HG03175 (cell line): ENCODE data around the gene ADGRD2.

Source experiments
- ATAC-seq: cut with Tn5 transposase; IDR thresholded peaks from one replicate; pipeline ENCODE4 v1.9.1; 2021; ENCODE audit warnings: mild to moderate bottlenecking, moderate library complexity; ENCODE audit not compliant: unreplicated experiment

ADGRD2 gene

DNA sequence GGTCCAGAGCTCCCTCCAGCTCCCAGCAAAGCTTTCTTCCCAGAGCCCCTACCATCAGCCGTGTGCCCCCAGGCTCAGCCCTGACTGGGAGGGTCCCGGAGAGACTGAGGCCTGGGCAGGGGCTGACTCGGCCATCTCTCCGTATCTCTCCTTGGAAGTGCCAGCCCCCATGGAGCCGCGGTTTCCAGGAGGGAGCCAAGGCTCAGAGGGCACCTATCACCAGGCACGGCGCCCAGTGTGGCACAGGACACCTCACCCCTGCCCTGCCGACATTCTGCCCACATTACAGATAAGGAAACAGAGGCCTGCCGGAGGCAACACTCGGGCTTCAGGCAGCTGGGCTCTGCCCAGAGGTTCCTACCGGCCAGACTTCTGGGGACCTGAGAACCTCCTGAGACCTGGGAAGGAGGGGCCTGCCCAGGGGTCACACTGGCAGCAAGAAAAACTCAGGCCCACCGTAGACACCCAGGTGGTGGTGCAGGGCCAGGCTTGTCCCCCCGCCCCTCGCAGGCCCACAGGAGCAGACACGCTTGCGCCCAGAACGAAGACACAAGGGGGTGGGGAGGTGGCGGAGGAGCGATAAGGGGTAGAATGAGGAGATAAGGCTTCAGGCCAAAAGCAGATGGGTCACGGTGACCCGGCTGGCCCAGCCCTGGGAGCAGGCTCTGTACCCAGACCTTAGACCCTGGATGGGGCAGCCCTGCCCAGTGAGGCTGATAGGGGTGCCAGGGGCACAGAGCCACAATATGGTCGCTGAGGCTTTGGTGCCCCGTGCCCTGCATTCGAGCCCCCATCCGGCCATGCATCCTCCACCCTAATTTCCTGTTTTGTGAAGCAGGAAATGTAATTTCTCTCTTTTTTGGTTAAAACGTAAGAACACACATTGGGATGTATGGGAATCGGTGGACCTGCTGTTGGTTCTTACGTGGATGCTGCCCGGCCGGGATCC is 45.1 kb downstream of the ADGRD2 start:
- no peak for ATAC-seq

DNA sequence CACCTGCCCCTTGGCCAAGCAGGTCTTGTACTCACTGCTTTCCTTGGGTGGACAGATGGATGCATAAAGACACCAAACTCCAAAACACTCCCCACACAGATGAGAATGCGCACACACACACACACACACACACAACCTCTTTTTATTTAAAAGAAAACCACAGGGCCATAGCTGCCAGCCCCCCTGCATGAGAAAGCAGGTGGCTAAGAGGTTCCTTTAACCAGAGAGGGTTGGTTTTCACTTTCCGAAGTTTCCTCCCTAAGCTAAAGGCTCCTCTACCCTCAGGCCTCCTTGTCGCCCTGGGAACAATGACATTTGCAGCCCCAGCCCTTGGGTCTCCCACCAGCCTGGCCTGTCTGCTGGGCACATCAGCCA is 45.8 kb downstream of the ADGRD2 start:
- ATAC-seq, result no peak

DNA sequence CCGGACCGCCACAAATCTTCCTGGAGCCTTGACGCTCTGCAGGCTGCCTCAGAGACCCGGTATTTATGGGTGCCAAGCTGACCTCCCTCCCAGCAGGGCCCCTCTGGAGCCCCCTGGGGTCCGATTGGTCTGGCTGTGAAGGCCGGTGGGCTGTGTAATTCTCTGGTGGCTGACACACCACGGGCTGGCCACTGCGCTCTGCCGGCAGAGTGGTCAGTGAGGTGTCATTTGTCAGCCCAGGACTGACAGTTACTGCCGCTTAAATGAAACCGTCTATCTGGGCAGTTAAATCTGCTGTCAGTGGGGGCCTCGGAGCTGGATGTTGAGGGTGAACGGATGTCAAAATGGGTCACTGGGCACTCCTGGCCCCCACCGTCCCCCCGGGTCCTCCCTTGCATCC is 46.2 kb downstream of the ADGRD2 start:
- no peak for ATAC-seq

DNA sequence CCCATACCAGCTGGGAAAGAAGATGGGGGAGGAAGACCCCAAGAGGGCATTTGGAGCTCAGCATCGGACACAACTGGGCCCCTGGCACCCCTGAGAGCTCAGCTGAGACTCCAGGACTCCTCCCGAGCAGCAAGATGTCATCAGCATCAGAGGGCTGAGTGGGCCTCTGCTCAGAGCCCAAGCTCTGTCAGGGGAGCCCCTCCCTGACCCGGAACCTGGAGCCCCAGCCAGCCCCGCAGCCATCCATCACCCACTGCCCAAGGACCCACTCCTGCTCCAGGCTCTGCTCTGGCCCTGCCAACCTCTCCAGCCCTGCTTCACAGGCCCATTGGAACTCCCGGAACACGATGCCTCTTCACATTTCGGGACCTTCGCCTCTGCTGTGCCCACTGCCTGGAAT is 47.2 kb downstream of the ADGRD2 start:
- no peak for ATAC-seq

DNA sequence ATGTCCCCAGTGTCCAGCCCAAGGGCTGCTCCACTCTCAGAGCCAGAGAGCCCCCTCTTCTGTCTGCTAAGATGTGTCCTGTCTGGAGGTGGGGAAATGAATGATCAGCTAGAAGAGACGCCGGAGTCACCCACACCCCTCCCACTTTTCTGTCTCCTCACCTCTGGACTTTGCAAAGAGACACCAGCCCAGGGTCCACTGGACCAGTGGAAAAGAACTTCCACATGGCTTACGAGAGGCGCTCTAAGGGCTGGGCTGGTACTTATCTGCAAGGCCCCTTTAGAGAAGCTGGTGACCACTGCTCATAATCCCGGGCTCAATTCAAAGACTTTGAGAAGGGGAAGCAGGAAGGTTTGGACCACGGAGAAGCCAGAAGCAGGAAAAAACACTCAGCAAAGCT is 47.8 kb downstream of the ADGRD2 start:
- ATAC-seq, result no peak

DNA sequence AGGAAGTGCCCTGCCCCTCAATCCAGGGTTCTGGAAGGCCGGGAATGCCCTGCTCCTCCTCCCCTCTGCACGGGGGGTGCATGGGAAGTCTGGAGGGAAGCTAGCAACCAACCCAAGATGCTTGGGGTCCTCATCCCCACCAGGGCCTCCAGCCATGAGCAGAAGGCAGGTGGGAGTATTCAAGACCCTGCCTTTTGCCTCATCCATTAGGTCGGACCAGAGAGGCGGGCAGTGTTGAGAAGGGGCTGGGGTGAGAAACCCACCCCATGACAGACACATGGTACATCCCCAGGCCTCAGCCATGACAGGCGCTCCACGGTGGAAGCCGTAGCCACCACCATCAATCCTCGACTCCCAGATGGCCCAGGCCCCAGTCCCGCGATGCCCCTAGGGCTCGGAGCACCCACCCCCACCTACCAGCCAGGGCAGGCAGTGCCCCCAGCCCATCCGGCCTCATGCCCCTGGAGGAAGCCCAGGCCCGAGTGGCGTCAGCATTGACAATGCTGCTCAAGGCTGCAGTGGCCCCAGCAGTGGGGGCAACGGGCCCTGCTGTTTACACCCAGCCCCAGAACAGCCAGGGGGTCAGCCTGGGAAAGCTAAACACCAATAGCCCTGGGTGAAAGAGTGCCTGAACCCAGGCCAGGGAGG is 48.4 kb downstream of the ADGRD2 start:
- no peak for ATAC-seq

DNA sequence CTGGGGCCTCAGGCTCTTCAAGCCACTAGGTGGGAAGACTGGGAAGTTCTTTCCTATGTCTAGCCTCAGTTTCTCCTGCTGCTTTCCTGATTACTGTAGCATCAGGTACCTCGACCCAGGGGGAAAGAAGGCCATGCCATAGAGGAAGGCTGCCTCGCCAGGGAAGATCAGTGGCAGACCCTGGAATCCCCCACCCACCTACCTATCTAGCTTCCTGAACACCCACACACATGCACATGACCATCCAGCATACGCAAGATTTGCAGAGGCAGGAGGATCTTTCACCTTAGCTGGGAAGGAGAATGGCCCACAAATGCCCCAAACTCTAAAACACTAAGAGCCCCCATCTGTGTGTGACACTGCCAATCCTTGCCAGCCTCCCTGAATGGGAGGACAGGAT is 49.0 kb downstream of the ADGRD2 start:
- ATAC-seq, result no peak

DNA sequence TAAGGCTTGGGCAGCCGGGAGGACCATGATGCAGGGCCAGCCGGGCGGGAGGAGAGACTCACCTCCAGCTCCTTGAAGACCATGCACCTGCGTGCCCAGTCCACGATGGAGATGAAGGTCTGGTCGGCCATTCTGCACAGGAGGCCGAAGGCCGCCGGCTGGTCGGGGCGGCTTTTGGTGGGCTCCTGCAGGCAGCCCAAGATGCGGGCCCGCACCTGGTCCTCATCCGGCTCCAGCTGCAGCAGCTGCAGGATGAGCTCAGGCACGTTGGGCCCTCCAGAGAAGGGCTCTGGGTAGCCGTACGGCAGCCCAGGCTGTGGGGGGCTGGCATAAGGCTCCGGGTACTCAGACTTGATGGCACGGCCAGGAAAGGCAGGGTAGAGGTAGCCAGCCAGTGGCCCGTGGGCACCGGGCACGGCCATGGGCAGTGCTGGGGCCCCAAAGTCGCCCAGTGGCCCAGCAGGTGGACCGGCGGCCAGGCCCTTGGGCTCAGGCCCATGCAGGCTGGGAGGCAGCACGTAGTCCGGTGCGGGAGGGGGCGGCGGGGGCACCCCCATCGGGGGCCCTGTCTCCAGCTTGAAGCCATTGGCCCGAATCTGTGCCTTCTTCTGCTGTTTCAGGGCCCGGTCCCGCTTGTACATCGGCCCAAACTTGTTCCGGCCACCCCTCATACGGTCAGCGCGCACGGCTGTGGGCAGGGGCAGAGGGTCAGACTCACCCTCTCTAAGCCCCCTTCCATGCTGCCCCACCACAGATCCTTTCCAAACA is 50.0 kb downstream of the ADGRD2 start:
- no peak for ATAC-seq

DNA sequence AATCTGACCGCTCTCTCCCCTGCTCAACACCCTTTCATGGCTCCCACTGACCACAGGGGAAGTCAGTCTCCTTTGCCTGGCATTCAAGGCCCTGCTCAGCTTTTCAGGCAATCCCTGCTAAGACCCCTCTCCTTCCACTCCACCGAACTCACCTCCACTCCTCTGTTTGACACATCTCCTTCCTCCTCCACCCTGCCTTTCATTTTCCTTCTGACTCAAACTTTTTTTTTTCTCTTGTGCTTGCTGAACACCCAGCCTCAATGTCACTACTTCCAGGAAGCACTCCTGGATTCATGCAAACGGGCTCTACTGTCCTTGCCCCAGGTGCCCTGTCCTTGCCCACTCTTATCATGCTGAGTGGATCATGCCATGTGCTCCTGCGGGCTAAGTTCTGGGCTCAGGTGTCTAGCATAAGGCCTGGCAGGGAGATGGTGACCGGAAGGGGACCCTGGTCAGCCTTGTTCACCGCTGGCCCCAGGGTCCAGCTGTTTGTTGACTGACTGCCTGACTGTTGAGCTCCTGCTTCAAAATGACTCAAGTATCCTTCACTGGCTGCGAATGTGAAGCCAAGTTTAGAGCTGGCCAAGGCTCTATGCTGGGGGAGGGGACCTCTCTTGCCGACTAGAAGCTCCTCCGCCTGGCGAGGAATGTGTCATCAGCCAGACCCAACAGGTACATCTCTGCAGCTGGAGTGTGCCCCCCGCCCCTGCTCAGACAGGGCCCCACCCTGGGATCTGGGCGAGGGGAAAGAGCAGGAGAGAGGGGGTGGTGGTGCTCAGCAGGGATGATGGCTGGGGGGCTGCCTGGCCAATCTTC is 50.8 kb downstream of the ADGRD2 start:
- no peak for ATAC-seq

DNA sequence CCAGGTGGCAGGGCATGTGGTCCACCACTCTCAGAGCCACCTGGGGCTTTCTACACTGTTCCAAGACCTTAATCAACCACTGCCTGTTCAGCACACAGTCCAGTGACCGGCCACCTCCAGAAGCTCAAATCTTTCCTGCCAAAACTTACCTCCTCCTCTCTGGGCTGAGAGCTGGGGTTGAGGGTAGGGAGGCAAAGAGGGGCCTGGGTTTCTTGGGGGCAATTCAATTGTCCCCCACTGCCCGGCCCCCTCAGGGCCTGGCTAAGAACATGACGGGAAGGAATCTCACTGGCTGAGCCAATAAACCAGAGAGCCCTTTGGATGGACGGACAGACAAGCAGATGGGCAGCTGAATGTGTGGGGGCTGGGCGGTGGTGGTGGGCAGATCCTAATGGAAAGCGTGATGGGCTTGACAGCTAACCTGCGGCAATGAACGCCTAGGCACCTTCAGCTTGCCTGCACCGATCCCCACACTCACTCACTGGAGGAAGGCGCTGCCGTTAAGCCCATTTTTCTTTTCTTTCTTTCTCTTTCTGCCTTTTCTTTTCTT is 51.6 kb downstream of the ADGRD2 start:
- no peak for ATAC-seq

DNA sequence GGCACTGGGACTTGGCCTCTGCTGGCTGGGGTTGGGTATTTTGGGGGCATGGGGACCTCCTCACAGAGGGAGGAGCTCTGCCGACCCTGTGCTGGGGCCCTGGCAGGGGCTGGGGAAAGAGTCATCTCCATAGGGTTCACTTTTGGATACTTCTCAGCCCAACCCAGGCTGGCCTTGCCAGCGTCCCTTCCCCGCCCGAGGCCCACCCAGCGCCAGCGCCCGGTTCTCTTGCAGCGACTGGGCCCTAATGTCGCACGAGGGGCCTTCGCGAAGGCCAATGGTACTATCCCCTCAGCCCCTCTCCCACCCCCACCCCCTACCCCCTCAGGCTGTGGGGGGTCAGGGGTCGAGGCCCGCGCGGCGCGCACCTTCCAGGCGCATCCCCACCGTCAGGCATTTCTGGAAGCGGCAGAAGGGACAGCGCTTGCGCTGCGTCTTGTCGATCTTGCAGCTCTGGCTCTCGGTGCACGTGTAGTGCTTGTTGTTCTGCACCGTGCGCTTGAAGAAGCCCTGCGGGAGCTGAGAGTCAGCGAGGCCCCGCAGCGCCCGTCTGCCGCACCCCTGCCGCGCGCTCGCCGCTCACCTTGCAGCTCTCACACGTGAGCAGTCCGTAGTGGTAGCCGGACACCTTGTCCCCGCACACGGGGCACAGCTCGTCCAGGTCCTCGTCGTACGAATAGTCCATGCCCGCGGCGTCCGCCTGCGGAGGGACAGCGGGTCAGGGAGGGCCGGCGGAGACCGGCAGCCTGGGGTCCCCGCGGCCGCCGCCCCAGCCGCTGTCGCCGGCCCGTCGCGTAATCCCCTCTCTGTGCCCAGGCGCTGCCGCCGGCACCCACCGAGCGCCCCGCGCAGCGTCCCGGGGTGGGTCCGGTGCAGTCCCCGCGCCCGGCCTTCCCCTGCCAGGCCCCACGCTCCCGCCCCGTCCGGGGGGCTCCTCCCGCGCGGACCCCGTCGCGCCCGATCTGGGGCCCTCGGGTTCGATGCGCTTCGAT is 52.8 kb downstream of the ADGRD2 start:
- no peak for ATAC-seq

DNA sequence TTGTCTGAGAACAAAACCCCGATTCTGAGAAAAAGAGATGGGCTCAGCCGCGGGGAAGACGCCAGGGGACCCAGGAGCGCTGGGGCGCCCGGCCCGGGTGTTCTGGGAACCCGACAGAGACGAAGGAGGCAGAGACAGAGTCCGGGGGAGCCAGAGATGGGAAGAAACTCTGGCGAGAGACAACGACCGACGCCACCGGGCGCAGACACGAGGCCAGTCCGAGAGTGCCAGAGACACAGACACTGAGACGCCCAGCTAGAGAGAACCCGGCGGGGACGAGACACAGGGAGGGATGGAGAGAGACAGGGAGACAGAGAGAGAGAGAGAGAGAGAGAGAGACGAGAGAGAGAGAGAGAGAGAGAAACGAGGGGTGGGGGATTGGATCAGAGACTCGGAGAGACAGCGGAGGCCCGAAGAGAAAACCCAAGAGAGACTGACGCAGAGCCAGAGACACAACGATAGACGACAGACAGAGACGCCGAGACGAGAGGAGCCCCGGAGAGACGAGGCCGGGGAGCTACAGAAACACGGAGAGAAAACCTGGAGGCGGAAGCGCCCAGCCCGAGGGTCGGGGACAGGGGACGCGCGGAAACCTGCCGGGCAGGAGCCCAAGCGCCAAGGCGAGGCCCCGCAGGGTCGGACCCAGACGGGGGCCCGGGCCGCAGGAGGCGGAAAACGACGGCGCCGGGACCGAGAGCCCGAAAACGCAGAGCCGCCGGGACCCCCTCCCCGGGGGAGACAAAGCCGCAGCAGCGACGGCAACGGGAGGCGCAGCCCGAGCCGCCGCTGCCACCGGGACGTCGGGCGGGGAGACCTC is 53.7 kb downstream of the ADGRD2 start:
- no peak for ATAC-seq

DNA sequence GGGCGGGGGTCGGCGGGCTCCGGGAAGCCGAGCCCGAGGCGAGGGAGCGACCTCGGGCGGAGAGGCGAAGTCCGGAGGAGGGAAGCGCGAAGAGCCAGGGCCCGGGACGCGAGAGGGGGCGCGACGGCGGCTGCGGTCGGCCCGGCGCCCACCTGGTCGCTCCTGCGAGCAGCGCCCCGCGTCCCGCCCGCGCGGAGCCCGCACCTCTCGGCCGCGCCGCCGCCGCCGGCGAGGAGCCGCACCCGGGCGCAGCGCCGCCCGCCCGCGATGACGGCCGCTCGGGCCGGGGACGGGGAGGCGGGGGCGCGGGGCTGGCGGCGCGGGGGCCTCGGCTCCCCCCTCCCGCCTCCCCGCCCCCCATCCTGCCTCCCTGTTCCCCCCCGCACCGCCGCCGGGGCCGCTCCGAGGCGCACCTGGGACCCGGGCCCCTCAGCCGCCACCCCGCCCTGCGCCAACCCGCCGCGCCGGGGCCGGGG is 54.3 kb downstream of the ADGRD2 start:
- no peak for ATAC-seq

DNA sequence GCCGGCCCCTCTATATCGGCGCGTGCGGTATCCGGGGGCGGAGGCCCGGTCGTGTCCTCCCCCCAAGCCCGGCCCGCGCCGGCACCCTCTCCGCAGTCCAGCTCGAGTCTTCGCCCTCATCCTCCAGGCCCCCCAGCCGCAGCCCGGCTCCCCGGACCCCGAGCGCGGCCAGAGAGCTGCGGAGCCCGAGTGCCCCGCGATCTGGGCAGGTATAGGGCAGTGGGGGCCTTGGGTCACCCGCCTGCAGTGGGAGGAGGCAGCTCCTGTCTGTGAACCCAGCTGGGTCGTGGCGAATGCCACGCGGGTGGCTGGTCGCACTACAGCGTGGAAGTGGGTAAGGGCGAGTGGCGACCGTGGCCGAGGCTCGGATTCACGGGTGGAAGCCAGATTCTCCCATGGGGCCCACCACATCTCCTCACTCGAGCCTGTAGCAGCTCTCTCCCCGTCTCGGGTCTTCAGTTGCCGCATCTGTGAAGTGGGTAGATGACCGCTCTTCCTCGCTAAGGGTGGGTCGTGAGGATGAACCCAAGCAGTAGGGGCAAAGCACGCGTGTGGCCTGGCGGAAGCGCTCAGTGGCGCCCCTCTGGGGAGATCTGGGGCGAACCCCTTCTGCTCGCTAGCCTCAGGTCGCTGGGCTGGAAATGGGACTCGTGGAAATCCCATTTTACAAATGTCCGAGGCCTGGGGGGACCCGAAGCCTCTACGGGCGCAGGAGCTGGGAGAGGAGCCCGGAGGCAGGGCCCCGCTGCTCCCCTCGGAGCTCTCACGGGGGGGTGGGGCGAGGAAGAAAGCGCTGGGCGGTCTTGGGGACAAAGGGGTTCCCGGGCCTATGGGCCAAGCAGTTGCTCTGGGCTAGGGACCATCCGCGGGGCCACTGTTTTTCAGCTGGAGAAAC is 55.0 kb downstream of the ADGRD2 start:
- ATAC-seq, result no peak

DNA sequence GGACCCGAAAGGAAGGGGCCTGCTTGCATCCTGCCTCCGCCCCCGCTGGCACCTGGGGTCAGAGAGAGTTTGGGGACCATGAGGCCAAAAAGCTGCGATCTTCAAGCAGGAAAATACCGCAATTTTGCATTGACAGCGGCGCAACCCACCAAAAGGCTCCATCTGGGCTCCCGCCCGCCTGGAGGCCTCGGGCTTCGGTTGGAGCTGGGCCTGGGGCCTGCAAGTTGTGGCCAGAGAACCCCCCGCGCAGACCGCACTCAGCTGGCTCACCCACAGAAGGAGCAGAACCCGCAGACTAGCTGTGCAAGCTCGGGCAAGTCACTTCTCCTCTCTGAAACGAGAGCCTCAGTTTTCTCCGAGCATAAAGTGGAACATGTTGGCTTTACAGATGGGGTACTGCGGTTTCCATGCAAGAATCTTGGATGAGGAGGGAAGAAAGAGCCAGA is 55.7 kb downstream of the ADGRD2 start:
- ATAC-seq, result no peak

DNA sequence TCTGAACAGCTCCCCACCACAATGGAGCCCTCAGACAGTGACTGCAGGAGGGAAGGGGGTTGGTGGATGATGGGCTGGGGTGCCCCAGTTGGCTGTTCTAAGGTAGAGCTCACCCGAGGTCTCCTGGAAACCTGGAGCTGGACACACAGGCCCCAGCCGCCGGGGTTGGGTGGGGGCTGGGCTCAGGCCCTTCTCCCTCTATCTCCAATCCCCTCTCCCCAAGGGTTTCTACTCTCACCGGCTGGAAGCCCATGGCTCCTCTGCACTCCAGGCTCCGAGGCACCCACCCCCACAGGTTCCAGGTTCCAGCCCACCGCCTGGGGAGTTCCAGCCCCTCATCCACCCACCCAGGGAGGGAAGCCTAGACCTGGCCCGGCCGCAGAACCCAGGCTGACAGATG is 56.2 kb downstream of the ADGRD2 start:
- ATAC-seq, result no peak
